HG02885 (cell line): ENCODE results near the gene CAMK2D.

Source experiments
- ATAC-seq: cut with Tn5 transposase; IDR thresholded peaks from one replicate; pipeline ENCODE4 v1.9.1; 2021; ENCODE audit warnings: mild to moderate bottlenecking; ENCODE audit not compliant: unreplicated experiment, poor library complexity

CAMK2D gene

GRCh38 chr4:113497154-113497884 lies 264.2 kb downstream of the CAMK2D start:
- ATAC-seq: no peak

- ATAC-seq: no peak
These were observed 264.8 kb downstream of the CAMK2D start for GRCh38 chr4:113496698-113497097.

- no peak for ATAC-seq
These were observed 265.7 kb downstream of the CAMK2D start for GRCh38 chr4:113495790-113496189.

GRCh38 chr4:113483131-113483530 lies 278.4 kb downstream of the CAMK2D start:
- ATAC-seq: no peak

GRCh38 chr4:113482325-113482724 lies 279.2 kb downstream of the CAMK2D start:
- ATAC-seq: no peak

GRCh38 chr4:113481820-113482219 lies 279.7 kb downstream of the CAMK2D start:
- no peak for ATAC-seq

GRCh38 chr4:113480109-113480508 lies 281.4 kb downstream of the CAMK2D start:
- no peak for ATAC-seq

- ATAC-seq: no peak
These were observed 283.5 kb downstream of the CAMK2D start for GRCh38 chr4:113478032-113478431.

- no peak for ATAC-seq
These were observed 284.7 kb downstream of the CAMK2D start for GRCh38 chr4:113476800-113477199.

- no peak for ATAC-seq
These were observed 287.5 kb downstream of the CAMK2D start for GRCh38 chr4:113474017-113474416.

- no peak for ATAC-seq
These were observed 288.7 kb downstream of the CAMK2D start for GRCh38 chr4:113472864-113473263.

GRCh38 chr4:113471146-113471860 lies 290.2 kb downstream of the CAMK2D start:
- no peak for ATAC-seq

- ATAC-seq: no peak
These were observed 291.6 kb downstream of the CAMK2D start for GRCh38 chr4:113469926-113470325.

- no peak for ATAC-seq
These were observed 292.5 kb downstream of the CAMK2D start for GRCh38 chr4:113469023-113469390.

- no peak for ATAC-seq
These were observed 293.1 kb downstream of the CAMK2D start for GRCh38 chr4:113468165-113469022.

GRCh38 chr4:113467581-113467980 lies 294.0 kb downstream of the CAMK2D start:
- no peak for ATAC-seq

- no peak for ATAC-seq
These were observed 299.3 kb downstream of the CAMK2D start for GRCh38 chr4:113462286-113462685.

GRCh38 chr4:113461281-113461680 lies 300.3 kb downstream of the CAMK2D start:
- no peak for ATAC-seq

GRCh38 chr4:113457886-113458285 lies 303.7 kb downstream of the CAMK2D start:
- no peak for ATAC-seq

- ATAC-seq: no peak
These were observed 304.4 kb downstream of the CAMK2D start for GRCh38 chr4:113457121-113457520.

GRCh38 chr4:113455061-113455460 lies 306.5 kb downstream of the CAMK2D start:
- no peak for ATAC-seq
